GM19043 (cell line): Measurements from ENCODE around the gene PRKAR1B.
"Not testable (repeated sequence)": the region's sequence is repeated elsewhere in the genome, so short reads cannot be mapped to it uniquely, and the experiment has no call there.

ENCODE experiments used
- ATAC-seq: cut with Tn5 transposase; IDR thresholded peaks from one replicate; pipeline ENCODE4 v1.9.1; 2021; ENCODE audit warnings: low read depth; ENCODE audit not compliant: unreplicated experiment

The PRKAR1B gene

DNA sequence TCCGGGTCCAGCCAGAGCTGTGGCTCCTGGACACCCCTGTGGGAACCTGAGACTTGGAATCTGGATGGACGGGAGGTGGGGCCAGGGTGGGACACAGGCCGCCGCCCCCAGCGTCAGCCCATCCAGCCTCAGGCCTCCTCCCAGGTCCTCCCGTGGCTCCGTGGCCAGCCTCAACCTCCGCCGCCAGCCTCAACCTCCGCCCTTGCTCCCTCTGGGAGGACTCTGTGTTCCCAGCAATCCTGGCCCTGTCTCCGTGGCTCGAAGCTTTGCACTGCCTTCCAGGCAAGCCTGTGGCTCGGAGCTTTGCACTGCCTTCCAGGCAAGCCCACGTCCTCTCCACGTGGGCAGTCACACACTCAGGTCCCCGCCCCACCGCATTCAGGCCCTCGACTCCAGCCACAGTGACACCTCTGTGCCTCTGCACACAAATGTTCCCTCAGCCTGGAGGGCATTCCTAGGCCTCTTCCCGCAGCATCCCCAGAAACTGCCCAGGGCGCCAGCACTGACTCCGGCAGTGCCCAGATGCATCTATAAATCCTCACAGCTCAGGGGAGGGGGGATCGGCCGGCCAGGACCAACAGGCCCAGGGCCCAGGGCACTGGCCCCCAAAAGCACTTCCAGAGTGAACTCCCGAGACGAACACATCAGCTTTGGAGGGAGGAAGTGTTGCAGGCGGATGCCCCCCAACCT is 162.8 kb downstream of the PRKAR1B start:
- ATAC-seq = no peak

GRCh38 chr7:563629-564170 is 163.4 kb downstream of the PRKAR1B start:
- ATAC-seq = no peak

DNA sequence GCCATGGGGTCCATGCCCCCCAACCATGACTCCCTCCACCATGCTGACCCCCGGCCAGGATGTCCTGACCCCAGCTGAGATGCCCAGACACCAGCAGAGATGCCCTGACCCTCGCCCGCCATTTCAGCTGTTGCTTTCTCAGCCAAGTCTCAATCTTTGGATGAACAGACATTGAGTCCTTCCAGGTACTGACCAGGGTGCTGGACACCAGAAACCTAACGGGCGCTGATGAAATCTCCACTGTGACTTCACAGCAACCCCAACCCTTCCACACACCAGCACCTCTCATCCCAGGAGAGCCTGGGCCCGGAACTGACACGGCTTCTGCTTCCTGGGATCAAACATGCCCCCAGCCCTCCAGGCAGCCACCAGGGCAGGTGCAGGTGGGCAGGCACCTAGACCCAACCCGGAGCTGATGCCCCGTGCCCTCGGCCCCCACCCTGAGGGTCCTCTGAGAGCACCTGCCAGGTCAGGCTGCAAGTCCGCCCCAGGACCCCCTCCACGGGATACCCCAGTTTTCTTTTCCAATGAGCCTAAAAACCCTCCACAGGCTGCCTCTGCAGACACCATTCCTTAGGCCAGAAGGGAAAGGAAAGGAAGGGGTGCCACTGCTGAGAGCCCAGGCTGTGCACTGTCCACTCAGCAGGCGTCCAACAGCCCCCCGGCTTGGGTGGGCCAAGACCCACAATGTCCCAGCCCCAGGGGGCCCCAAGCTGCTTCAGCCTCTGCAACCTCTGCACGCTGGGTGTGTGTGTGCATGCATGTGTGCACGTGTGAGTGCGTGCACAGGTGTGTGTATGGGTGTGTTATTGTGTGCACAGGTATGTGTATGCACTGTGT is 164.1 kb downstream of the PRKAR1B start:
- no peak for ATAC-seq

DNA sequence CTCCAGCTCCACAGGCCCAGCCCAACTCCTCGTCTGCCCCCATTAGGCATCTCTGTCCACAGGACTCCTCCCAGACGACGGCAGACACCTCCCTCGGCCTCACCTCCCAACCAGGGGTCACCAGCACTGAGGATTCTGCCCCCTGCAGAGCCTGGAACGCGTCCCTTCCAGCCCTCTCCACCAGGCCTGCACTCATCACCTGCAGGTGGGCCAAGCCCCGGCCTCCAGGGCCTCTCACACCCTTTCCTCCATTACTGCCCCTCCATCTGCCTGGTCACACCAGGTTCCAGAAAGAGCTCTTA is 164.8 kb downstream of the PRKAR1B start:
- ATAC-seq = no peak

DNA sequence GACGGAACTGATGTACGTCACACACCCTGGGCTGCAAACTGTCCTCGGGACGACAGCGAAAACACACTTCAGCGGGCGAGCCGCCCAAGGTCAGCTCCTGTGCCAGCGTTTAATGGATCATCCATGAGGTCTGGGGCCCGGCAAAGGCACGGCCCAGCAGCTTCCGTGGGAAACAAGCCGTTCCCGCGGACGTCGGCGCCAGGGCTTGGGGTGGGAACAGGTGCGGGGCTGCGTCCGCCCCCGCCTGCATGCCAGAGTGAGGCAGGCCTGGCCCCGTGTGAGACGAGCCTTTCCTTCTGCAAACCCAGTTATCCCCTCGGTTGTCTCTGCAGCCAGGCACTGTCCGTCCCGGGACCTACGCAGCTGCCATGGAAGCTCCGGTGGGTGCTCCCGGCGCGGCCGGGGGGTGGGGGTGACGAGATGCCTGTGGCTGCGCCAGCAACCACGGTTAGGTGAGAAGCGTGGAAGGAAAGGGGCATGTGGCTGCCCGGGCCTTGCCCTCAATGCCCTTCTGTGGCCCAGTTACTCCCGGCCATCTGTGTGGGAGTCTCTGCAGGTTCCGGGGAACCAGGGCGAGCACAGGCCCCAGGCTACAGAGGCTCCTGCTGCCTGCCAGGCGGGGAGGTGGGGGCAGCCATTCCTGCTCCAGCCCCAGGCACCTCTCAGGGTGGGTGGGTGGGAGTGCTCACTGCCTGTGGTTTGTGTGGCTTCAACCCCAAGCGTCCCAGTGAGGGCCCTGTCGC is 165.3 kb downstream of the PRKAR1B start:
- no peak for ATAC-seq

GRCh38 chr7:560966-561630 is 166.0 kb downstream of the PRKAR1B start:
- no peak for ATAC-seq

DNA sequence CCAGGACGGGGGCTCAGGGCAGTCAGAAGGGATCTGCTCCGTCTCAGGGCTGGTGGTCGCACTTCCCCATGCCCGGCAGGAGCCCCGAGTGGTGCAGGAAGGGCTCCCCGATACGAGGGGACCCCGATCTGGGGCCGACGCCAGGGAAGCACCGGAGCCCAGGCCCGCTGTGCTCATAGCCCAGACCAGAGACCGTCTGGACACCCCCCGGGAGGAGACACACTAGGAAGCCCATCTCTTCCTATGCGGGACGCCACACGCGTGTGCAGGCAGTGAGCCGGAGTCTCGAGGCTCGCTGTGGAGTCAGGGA is 167.7 kb downstream of the PRKAR1B start:
- ATAC-seq = no peak

GRCh38 chr7:557558-557881 is 169.6 kb downstream of the PRKAR1B start:
- no peak for ATAC-seq

- ATAC-seq = no peak
Observed at GRCh38 chr7:556837-557557, 170.1 kb downstream of the PRKAR1B start.

DNA sequence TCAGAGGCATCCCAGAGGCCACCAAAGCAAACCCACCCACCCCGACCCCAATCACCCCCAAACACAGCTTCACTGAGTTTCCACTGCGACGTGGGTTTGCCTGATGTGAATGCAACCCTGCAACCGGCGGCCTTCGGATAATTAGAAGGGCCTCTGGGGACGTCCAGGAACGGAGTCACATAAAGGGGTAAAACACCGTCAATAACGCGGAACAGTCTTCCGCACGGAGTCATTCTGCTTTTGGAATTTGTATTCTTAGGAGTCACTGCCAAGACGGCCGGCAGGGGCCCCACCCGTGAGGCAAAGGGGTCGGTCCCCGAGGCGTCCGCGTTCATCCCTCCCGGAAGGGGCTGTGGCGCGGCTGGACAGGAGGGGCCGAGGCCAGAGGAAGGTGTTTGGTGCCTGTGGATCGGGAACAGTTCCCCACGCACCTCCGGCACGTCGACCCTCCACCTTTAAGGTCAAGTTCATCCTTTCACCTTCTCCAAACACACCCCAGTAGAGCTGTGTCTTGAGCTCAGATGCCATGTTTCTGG is 170.7 kb downstream of the PRKAR1B start:
- ATAC-seq = no peak

GRCh38 chr7:555551-556160 is 171.4 kb downstream of the PRKAR1B start:
- ATAC-seq = no peak

DNA sequence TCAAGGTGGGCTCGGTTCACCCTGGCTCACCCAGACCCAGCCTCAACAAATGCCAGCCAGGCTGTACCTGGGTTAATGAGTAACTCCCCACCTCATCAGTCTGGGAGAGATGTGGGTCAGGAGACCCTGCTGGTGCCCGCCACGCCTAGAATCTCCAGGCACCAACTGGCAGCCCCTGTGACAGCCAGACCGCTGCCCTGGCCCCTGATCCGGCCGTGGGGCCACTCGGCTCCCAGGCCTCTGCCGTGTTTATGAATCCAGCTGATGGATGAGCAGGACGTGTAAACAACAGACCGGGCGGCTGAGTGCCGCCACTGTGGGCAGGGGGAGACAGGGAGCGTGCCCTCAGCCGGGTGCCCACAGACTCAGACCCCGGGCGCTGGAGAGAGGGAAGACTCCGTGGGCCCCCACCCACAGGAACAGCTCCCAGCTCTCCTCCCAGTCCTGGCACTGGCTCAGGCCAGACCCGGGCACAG is 173.4 kb downstream of the PRKAR1B start:
- no peak for ATAC-seq

DNA sequence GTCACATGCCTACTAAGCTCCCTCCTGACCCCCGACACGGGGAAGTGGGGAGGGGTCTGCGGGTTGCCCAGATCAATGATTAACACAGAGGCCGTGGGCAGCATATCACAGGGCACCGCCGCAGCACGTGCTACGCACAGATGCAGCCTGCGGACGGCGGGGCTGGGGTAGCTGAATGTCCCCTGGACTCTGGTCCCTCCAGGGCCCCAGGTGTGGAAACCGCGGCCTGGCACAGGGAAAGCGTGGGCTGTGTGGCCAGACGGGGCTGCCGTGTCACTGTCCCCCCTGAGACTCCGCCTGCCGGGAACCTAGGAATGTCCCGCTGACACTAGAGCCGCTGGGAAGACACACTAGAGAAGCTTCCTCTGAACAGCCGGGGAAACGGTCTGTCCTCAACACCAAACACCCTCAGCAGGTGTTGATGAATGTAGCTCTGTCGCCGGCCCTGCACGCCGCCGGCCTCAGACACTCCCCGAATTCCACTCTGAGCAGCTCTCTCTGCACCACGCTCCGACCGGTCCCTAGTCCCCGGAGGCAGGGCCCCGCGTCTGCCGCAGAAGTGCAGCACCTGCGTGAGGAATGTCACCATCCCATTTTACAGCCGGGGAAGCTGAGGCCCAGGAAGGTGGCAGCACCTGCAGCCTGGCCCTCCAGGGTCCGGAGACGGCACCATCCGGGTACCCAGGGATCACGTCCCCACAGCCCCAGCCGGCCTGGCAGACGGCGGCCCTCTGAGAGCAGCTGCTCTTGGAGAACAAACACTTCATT is 174.0 kb downstream of the PRKAR1B start:
- no peak for ATAC-seq

GRCh38 chr7:552151-552867 is 174.8 kb downstream of the PRKAR1B start:
- not testable (repeated sequence) for ATAC-seq

DNA sequence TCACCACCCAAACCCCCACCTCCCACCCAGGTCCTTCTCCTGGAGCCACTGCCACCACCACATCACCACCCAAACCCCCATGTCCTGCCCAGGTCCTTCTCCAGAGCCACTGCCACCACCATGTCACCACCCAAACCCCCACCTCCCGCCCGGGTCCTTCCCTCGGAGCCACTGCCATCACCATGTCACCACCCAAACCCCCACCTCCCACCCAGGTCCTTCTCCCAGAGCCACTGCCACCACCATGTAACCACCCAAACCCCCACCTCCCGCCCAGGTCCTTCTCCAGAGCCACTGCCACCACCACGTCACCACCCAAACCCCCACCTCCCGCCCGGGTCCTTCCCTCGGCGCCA is 175.5 kb downstream of the PRKAR1B start:
- not testable (repeated sequence) for ATAC-seq

DNA sequence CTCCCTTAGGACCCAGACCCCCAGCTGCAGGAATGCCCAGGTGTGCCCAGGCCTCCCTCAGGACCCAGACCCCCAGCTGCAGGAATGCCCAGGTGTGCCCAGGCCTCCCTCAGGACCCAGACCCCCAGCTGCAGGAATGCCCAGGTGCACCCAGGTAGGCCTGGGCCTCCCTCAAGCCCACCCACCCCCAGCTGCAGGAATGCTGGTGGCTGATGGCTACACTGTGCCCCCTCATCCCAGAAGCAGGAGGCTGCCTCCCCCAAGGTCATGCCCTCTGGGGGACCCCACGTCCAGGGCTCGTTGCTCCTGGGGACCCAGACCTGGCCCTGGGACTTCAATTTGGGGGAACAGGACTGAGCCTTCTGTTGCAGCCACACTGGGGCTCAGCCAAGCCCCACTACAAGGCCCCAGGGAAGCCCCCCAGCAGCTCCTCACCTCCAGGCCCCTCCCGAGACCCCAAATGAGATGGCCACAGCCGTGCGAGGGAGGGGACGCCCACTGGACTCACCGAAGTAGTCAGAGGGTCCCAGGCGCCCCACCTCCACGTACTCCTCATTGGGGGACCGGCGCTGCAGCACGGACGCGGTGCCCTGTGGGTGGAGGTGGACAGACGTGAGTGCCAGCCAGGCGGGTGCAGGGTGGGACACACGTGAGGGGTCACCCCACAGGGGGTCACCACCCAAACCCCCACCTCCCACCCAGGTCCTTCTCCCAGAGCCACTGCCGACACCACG is 176.0 kb downstream of the PRKAR1B start:
- no peak for ATAC-seq

DNA sequence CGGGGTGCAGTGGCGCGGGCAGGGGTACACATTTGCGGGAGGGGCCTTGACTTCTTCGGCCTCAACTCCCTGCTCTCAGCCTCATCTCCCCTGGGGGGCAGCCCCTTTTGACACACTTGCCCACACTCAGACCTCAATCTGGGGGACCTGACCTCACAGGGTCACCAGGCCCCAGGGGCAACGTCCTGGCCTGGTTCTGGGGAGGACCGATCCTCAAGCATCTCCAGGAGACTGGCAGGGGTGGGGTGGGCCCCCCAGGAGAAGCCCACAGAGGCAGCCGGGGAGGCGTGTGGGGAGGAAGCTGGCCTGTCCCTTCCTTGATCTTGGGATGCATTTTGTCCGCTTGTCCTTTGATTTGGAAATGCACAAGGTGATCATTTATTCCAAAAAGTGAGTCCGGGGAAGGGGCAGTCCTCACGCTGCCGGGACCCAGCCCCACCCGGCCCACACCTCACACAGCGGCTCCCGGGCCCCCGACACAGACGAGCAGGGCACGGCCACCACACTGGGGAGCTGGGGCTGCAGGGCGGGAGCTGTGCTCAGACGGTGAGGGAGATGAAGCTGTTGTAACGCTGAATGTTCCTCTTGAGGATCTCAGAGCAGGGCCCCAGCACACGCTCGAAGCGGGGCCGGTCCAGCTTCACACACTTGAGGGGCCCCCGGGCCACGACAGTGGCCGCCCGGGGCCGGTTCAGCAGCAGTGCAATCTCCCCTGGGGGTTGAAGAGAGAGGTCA is 177.0 kb downstream of the PRKAR1B start:
- ATAC-seq = no peak
